HEK293T (cell line): Measurements from ENCODE around the gene EIF4E2.

Experiments
- CTCF ChIA-PET: fragments of 350-600 bp; formaldehyde crosslinking; extraction: SDS; loops from one replicate; lab custom pipeline; 2021; ENCODE audit warnings: antibody characterized with exemption, inconsistent platforms; lab: Yijun Ruan, JAX
- POLR2A ChIA-PET: fragments of 350-600 bp; formaldehyde crosslinking; extraction: SDS; loops from one replicate; lab custom pipeline; 2020; ENCODE audit warnings: antibody characterized with exemption, inconsistent platforms; lab: Yijun Ruan, JAX
- DNase-seq: peaks from one replicate; pipeline ENCODE4 v3.0.0; 2012; ENCODE audit warnings: mixed read lengths; ENCODE audit errors: extremely low spot score
- ARNT ChIP-seq: fragments of 450-650 bp; IDR thresholded peaks from 2 replicates; pipeline ENCODE4 v1.6.1; 2017; ENCODE audit warnings: mild to moderate bottlenecking
- BHLHE40 ChIP-seq: fragments of 450-650 bp; IDR thresholded peaks from 2 replicates; pipeline ENCODE4 v1.6.1; 2016; ENCODE audit warnings: mild to moderate bottlenecking, moderate library complexity, borderline replicate concordance
- CTBP1 ChIP-seq: fragments of 450-650 bp; IDR thresholded peaks from 2 replicates; pipeline ENCODE4 v1.6.1; 2016; ENCODE audit warnings: borderline replicate concordance
- ELF4 ChIP-seq: fragments of 450-650 bp; IDR thresholded peaks from 2 replicates; pipeline ENCODE4 v1.6.1; 2017; ENCODE audit warnings: antibody characterized with exemption
- FOXA1 ChIP-seq: fragments of 450-650 bp; IDR thresholded peaks from 2 replicates; pipeline ENCODE4 v1.6.1; 2016; ENCODE audit warnings: mild to moderate bottlenecking
- FOXK2 ChIP-seq: fragments of 450-650 bp; IDR thresholded peaks from 2 replicates; pipeline ENCODE4 v1.6.1; 2016; ENCODE audit warnings: mild to moderate bottlenecking
- FOXM1 ChIP-seq: fragments of 450-650 bp; IDR thresholded peaks from 2 replicates; pipeline ENCODE4 v1.6.1; 2017; ENCODE audit warnings: mild to moderate bottlenecking, borderline replicate concordance
- HDGF ChIP-seq: fragments of 450-650 bp; IDR thresholded peaks from 2 replicates; pipeline ENCODE4 v1.6.1; 2017; ENCODE audit warnings: antibody characterized with exemption, borderline replicate concordance
- L3MBTL2 ChIP-seq: fragments of 450-650 bp; conservative IDR thresholded peaks from 2 replicates; pipeline ENCODE4 v1.6.1; 2016; ENCODE audit warnings: mild to moderate bottlenecking
- LEF1 ChIP-seq: fragments of 450-650 bp; IDR thresholded peaks from 2 replicates; pipeline ENCODE4 v1.6.1; 2017; ENCODE audit warnings: mild to moderate bottlenecking, borderline replicate concordance
- NFRKB ChIP-seq: fragments of 450-650 bp; IDR thresholded peaks from 2 replicates; pipeline ENCODE4 v1.6.1; 2016; ENCODE audit warnings: mild to moderate bottlenecking, moderate library complexity
- SP1 ChIP-seq: fragments of 450-650 bp; IDR thresholded peaks from 2 replicates; pipeline ENCODE4 v1.6.1; 2017
- SUZ12 ChIP-seq: fragments of 450-650 bp; IDR thresholded peaks from 2 replicates; pipeline ENCODE4 v1.6.1; 2016; ENCODE audit warnings: mild to moderate bottlenecking
- TARDBP ChIP-seq: fragments of 450-650 bp; IDR thresholded peaks from 2 replicates; pipeline ENCODE4 v1.6.1; 2016
- ZNF384 ChIP-seq: fragments of 450-650 bp; IDR thresholded peaks from 2 replicates; pipeline ENCODE4 v1.6.1; 2016
- TF ChIP-seq, protein P1 (sequence below): fragments of 450-650 bp; IDR thresholded peaks from 2 replicates; pipeline ENCODE4 v1.6.1; 2016

The EIF4E2 gene

DNA sequence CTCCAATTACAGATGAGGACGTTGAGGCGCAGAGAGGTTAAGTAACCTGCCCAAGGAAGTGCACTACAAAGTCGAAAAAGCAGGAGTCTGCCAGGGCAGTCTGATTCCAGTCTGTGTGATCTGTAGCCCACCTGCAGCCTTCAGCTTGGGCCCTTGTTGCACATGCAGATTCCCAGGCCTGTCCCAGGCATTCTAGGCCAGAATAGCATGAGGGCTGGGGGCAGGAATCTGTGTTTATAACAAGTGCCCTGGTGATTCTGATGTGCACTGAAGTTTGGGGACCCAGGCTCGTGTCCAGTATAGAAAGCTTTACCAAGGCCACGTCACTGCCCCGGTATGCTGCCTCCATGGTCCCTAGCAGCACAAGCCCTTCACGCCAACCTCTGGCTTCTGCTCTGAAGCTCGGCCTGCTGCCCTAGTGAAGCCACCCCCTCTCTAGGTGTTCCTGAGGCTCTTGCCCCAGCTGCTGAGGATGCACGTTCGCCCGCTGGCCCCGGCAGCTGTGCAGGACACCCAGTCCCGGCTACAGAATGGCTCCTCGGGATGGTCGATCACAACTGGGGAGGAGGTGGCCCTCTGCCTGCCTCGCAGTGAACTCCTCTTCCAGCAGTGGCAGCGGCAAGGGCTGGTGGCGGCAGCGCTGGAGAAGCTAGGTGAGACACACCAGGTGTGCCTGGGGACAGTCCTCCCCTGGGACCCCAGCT lies 6.4 kb upstream of the EIF4E2 start:
- no peak for TF ChIP-seq NFRKB
- no peak for TF ChIP-seq ZNF384
- TF ChIP-seq SUZ12, result no peak
- TF ChIP-seq SP1, result no peak
- TF ChIP-seq HDGF, result no peak
- TF ChIP-seq ARNT, result no peak
- TF ChIP-seq CTBP1, result no peak
- no peak for TF ChIP-seq FOXA1
- TF ChIP-seq, protein P1, sequence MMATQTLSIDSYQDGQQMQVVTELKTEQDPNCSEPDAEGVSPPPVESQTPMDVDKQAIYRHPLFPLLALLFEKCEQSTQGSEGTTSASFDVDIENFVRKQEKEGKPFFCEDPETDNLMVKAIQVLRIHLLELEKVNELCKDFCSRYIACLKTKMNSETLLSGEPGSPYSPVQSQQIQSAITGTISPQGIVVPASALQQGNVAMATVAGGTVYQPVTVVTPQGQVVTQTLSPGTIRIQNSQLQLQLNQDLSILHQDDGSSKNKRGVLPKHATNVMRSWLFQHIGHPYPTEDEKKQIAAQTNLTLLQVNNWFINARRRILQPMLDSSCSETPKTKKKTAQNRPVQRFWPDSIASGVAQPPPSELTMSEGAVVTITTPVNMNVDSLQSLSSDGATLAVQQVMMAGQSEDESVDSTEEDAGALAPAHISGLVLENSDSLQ, result no peak
- TF ChIP-seq ELF4, result no peak
- no peak for TF ChIP-seq BHLHE40
- no peak for TF ChIP-seq TARDBP
- no peak for TF ChIP-seq LEF1
- peak; percentile 3 for DNase-seq
- POLR2A ChIA-PET, result no interaction called here
- CTCF ChIA-PET, result no interaction called here

DNA sequence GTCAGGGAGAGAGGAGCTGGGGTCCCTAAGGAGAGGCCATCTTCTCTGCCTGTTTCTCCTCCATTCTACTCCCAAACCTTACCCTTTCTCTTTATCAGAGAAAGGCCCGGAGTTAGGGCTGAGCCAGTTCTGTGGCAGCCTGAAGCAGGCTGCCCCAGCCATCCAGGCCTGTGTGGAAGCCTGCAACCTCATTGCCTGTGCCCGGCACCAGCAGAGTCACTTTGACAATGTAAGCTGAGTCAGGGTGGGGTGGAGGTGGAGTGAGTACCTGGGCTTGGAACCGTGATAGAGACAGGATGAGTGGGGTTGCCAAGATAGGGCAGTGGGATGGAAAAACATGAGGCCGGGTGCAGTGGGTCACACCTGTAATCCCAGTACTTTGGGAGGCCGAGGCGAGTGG lies 5.8 kb upstream of the EIF4E2 start:
- no peak for DNase-seq
- TF ChIP-seq SP1 (no peak), L3MBTL2 (no peak), ZNF384 (no peak), LEF1 (no peak), FOXM1 (no peak)
- TF ChIP-seq, protein P1, result no peak
- POLR2A ChIA-PET, result no interaction called here
- CTCF ChIA-PET, result no interaction called here

DNA sequence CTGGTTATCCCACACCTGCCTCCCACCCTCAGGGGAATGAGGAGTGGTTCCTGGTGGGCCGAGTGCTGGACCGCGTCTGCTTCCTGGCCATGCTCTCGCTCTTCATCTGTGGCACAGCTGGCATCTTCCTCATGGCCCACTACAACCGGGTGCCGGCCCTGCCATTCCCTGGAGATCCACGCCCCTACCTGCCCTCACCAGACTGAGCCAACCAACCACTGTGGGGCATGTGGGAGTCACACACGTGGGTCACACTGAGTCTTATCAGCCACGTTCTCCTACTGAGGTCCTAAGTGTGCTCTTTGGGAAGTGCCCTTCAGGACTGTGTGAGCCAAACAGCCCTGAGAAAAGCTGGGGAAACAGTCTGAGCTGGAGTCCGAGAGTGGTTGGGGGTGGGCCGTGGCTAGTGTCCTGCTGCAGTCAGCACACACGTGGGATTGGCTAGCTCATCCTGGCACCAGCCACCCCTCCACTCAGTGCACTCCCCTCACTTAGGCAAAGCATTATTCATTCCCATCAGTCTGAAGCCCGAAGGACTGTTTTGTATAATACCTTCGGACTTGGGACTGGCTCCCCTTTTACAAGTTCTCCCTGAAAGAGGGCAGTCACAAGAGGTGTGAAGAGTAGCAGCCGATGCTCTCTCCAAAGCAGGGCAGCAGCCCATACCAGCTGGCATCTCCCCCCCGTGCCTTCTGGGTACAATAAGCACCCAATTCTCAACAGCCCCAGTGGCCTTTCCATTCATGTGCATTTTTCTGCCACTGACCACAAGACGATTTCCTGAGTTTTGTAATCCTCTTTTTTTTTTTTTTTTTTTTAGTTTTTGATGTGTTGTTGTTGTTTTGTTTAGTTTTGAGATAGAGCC lies 4.7 kb upstream of the EIF4E2 start:
- DNase-seq, result no peak
- CTCF ChIA-PET, result no interaction called here
- TF ChIP-seq HDGF (no peak), TARDBP (no peak), LEF1 (no peak), BHLHE40 (no peak), FOXK2 (no peak), NFRKB (no peak), ELF4 (no peak)
- TF ChIP-seq, protein P1, result no peak
- POLR2A ChIA-PET, result no interaction called here

DNA sequence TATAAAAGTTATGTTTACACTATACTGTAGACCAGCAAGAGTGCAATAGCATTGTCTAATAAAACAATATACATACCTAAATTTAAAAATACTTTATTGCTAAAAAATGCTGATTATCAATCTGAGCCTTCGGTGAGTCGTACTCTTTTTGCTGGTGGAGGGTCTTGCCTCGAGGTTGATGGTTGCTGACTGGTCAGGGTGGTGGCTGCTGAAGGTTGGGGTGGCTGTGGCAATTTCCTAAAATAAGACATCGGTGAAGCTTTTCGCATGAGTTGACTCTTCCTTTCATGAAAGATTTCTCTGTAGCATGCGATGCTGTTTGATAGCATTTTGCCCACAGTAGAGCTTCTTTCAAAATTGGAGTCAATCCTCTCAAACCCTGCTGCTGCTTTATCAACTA lies 2.5 kb upstream of the EIF4E2 start:
- ChIA-PET CTCF (no interaction called here), POLR2A (no interaction called here)
- TF ChIP-seq LEF1, result no peak
- TF ChIP-seq ARNT, result no peak
- no peak for TF ChIP-seq HDGF
- TF ChIP-seq FOXM1, result no peak
- no peak for TF ChIP-seq SP1
- no peak for TF ChIP-seq TARDBP
- TF ChIP-seq SUZ12, result no peak
- no peak for DNase-seq

DNA sequence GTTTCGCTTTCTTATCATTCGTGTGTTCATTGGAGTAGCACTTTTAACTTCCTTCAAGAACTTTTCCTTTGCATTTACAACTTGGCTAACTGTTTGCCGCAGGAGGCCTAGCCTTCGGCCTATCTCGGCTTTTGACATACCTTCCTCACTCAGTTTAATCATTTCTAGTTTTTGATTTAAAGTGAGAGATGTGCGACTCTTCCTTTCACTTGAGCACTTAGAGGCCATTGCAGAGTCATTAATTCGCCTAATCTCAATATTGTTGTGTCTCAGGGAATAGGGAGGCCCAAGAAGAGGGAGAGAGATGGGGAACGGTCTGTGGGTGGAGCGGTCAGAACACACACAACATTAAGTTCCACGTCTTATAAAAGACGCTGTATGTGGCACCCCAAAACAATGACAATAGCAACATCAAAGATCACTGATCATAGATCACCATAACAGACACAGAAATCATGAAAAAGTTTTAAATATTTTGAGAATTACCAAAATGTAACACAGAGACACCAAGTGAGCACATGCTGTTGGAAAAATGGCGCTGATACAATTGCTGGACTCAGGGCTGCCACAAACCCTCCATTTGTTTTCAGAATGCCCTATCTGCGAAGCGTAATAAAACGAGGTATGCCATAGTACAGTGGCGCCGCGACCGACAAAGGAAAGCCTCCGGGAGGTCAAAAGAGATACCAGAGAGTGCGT lies 685 bp upstream of the EIF4E2 start:
- no peak for DNase-seq
- no peak for TF ChIP-seq SP1
- TF ChIP-seq LEF1, result no peak
- TF ChIP-seq NFRKB, result no peak
- TF ChIP-seq CTBP1, result no peak
- TF ChIP-seq L3MBTL2, result no peak; the same call in none of the 2 replicates
- TF ChIP-seq FOXM1, result no peak
- TF ChIP-seq SUZ12, result no peak
- no peak for TF ChIP-seq TARDBP
- TF ChIP-seq, protein P1, result no peak
- no peak for TF ChIP-seq FOXA1
- no peak for TF ChIP-seq ELF4
- TF ChIP-seq ARNT, result no peak
- no peak for TF ChIP-seq ZNF384
- TF ChIP-seq FOXK2, result no peak
- TF ChIP-seq BHLHE40, result no peak
- TF ChIP-seq HDGF, result no peak
- POLR2A ChIA-PET, result interaction anchor here (0.8 to 1.6 kb wide), 10 partner anchors 7 to 83 kb away, joined by 3 to 8 read pairs (median 5); partner anchors contain the start of genes CHRNG and EFHD1
- CTCF ChIA-PET, result no interaction called here
